HCT116 (cell line): ENCODE results near the gene DDX28. TPM values are rescaled to one million over a fixed set of nuclear protein-coding genes. Genes with fewer than 3 reads are reported as not detected.
"Not testable (repeated sequence)": the region's sequence is repeated elsewhere in the genome, so short reads cannot be mapped to it uniquely, and the experiment has no call there.

Experiments
- ATAC-seq: fragments of 200-7000 bp; cut with Tn5 transposase; 2 replicates; pipeline ENCODE4 v1.9.1; 2020; ENCODE audit warnings: mild to moderate bottlenecking, moderate library complexity
- BruUV-seq: library from RNA; stranded (reverse); fragments of 400-500 nt; replicated peaks from 2 replicates; lab custom pipeline; 2021; lab: Mats Ljungman, UMichigan
- CTCF ChIA-PET: fragments of 300-600 bp; sonication (Branson Sonifier 250); formaldehyde crosslinking; loops from one replicate; lab custom pipeline; 2021; ENCODE audit warnings: antibody characterized with exemption; lab: Charles Lee
- POLR2A ChIA-PET: fragments of 300-600, 350-600 bp; sonication (Branson Sonifier 250); formaldehyde crosslinking; loops from one replicate; lab custom pipeline; 2021; ENCODE audit warnings: antibody characterized with exemption; lab: Charles Lee
- RAD21 ChIA-PET, 2 experiments: fragments of 300-600 bp; sonication (Branson Sonifier 250); formaldehyde crosslinking; loops; one replicate each; lab custom pipeline; 2023; ENCODE audit warnings: low total read pairs in 2 of 2; ENCODE audit not compliant: uncharacterized antibody in 2 of 2, unreplicated experiment in 2 of 2, low non-redundant PET in 1 of 2; lab: Charles Lee
- DNase-seq: peaks from one replicate; pipeline ENCODE4 v3.0.0-alpha.2; 2010; ENCODE audit warnings: low read depth, low spot score
- H2AFZ ChIP-seq: fragments of 200-600 bp; shearing (Covaris generic), sonication (generic); 2 replicates; pipeline ENCODE4 v1.6.1; 2017; ENCODE audit warnings: low read depth, mixed run types, mixed read lengths, antibody characterized with exemption, low read length; ENCODE audit not compliant: poor library complexity, severe bottlenecking
- H3K27ac ChIP-seq: 2 replicates; pipeline ENCODE4 v1.5.1; 2012; ENCODE audit warnings: low read depth, low read length
- H3K27me3 ChIP-seq: fragments of 200-600 bp; sonication (generic); 2 replicates; pipeline ENCODE4 v1.6.1; 2016; ENCODE audit warnings: mixed run types, low read length, mixed read lengths; ENCODE audit not compliant: insufficient read depth
- H3K36me3 ChIP-seq, 2 experiments: fragments of 200-500 bp in 1 of 2; fragments of 200-600 bp in 1 of 2; sonication (Bioruptor generic) in 1 of 2; sonication (generic) in 1 of 2; 2 replicates each; pipeline versions ENCODE4 v1.5.1 to v1.6.1; 2014 to 2016; ENCODE audit warnings: low read length in 2 of 2, inconsistent platforms in 1 of 2, mixed read lengths in 1 of 2, mixed run types in 1 of 2; ENCODE audit not compliant: insufficient read depth in 2 of 2, control insufficient read depth in 1 of 2
- H3K4me1 ChIP-seq, 2 experiments: fragments of 200-600 bp in 1 of 2; sonication (generic) in 1 of 2; 2 replicates each; pipeline versions ENCODE4 v1.5.1 to v1.6.1; 2012 to 2017; ENCODE audit warnings: low read length in 2 of 2, inconsistent platforms in 1 of 2, mild to moderate bottlenecking in 1 of 2, mixed read lengths in 1 of 2, mixed run types in 1 of 2, moderate library complexity in 1 of 2; ENCODE audit not compliant: insufficient read depth in 2 of 2, control insufficient read depth in 1 of 2
- H3K4me2 ChIP-seq: fragments of 200-600 bp; sonication (generic); 2 replicates; pipeline ENCODE4 v1.6.1; 2017; ENCODE audit warnings: mixed run types, low read length, mixed read lengths
- H3K4me3 ChIP-seq, 2 experiments: fragments of 200-600 bp in 1 of 2; sonication (generic) in 1 of 2; replicated peaks in 1 of 2; 2 replicates each; pipeline ENCODE4 v1.5.1; 2011 to 2016; ENCODE audit warnings: low read length in 2 of 2, control low read depth in 1 of 2, low read depth in 1 of 2, mild to moderate bottlenecking in 1 of 2, mixed read lengths in 1 of 2, mixed run types in 1 of 2
- H3K79me2 ChIP-seq: fragments of 200-600 bp; sonication (generic); 2 replicates; pipeline ENCODE4 v1.6.1; 2017; ENCODE audit warnings: mild to moderate bottlenecking, mixed run types, low read length, moderate library complexity, mixed read lengths; ENCODE audit not compliant: insufficient read depth
- H3K9ac ChIP-seq: fragments of 200-600 bp; sonication (generic); 2 replicates; pipeline ENCODE4 v1.6.1; 2016; ENCODE audit warnings: low read length, mixed read lengths
- H3K9me2 ChIP-seq: fragments of 200-600 bp; sonication (generic), shearing (Covaris generic); 2 replicates; pipeline ENCODE4 v1.6.1; 2017; ENCODE audit warnings: mixed run types, mild to moderate bottlenecking, moderate library complexity; ENCODE audit not compliant: insufficient read depth
- H3K9me3 ChIP-seq, 2 experiments: fragments of 200-500 bp in 1 of 2; fragments of 200-600 bp in 1 of 2; sonication (Bioruptor generic) in 1 of 2; sonication (generic) in 1 of 2; 2 replicates each; pipeline ENCODE4 v1.6.1; 2014 to 2017; ENCODE audit warnings: low read length in 2 of 2, mixed read lengths in 2 of 2, inconsistent platforms in 1 of 2, low read depth in 1 of 2, mild to moderate bottlenecking in 1 of 2, mixed run types in 1 of 2, moderate library complexity in 1 of 2; ENCODE audit not compliant: control insufficient read depth in 1 of 2, insufficient read depth in 1 of 2
- H4K20me1 ChIP-seq: fragments of 200-600 bp; sonication (generic), shearing (Covaris generic); 2 replicates; pipeline ENCODE4 v1.6.1; 2017; ENCODE audit warnings: mixed run types, mild to moderate bottlenecking, moderate library complexity; ENCODE audit not compliant: insufficient read depth
- EGR1 ChIP-seq: IDR thresholded peaks from 2 replicates; pipeline ENCODE4 v1.6.1; 2012; ENCODE audit warnings: low read depth
- EZH2 ChIP-seq: fragments of 200-600 bp; sonication (generic); IDR thresholded peaks from 2 replicates; pipeline ENCODE4 v1.6.1; 2017; ENCODE audit warnings: antibody characterized with exemption, mixed run types
- EZH2phosphoT487 ChIP-seq: fragments of 200-600 bp; IDR thresholded peaks from 2 replicates; pipeline ENCODE4 v1.6.1; 2018; ENCODE audit warnings: antibody characterized with exemption, borderline replicate concordance
- MAX ChIP-seq: IDR thresholded peaks from 2 replicates; pipeline ENCODE4 v1.6.1; 2012
- POLR2AphosphoS5 ChIP-seq: IDR thresholded peaks from 2 replicates; pipeline ENCODE4 v1.6.1; 2011; ENCODE audit warnings: mild to moderate bottlenecking, low read depth, low read length, moderate library complexity
- RAD21 ChIP-seq: IDR thresholded peaks from 2 replicates; pipeline ENCODE4 v1.6.1; 2012; ENCODE audit warnings: low read depth, mild to moderate bottlenecking
- TCF7L2 ChIP-seq: IDR thresholded peaks from 2 replicates; pipeline ENCODE4 v1.7.0; 2011; ENCODE audit warnings: borderline replicate concordance, inconsistent platforms; ENCODE audit not compliant: insufficient read depth, insufficient read length; ENCODE audit errors: extremely low read depth
- YY1 ChIP-seq: IDR thresholded peaks from 2 replicates; pipeline ENCODE4 v1.6.1; 2011; ENCODE audit warnings: low read length, low read depth, moderate library complexity, mild to moderate bottlenecking; ENCODE audit not compliant: insufficient replicate concordance; ENCODE audit errors: extremely low read depth
- ZBTB33 ChIP-seq: IDR thresholded peaks from 2 replicates; pipeline ENCODE4 v1.6.1; 2011; ENCODE audit warnings: mild to moderate bottlenecking, low read length, moderate library complexity; ENCODE audit not compliant: insufficient replicate concordance; ENCODE audit errors: extremely low read depth
- ZFX ChIP-seq: fragments of 450-650 bp; IDR thresholded peaks from 2 replicates; pipeline ENCODE4 v1.6.1; 2017
- intact Hi-C: fragments of 100-400 bp; cut with micrococcal nuclease; formaldehyde crosslinking; loops from 2 replicates; pipeline ENCODE4 v1.10.0; 2022
- total RNA-seq: library from RNA; stranded (reverse); gene quantifications from one replicate; pipeline ENCODE4 v1.2.1, GENCODE V29; 2021; ENCODE audit not compliant: unreplicated experiment
- TF ChIP-seq, protein P1 (sequence below), 3 experiments: fragments of 200-600 bp in 1 of 3; sonication (generic) in 1 of 3; IDR thresholded peaks in 2 of 3; conservative IDR thresholded peaks in 1 of 3; 2 replicates each; pipeline ENCODE4 v1.5.1; 2012 to 2017; ENCODE audit warnings: low read depth in 2 of 3, low read length in 2 of 3, antibody characterized with exemption in 1 of 3, borderline replicate concordance in 1 of 3, control low read depth in 1 of 3, mild to moderate bottlenecking in 1 of 3, mixed read lengths in 1 of 3, mixed run types in 1 of 3, moderate library complexity in 1 of 3; ENCODE audit not compliant: insufficient read depth in 1 of 3

Gene DDX28
- total RNA-seq, 1 experiment from 2014 or later = 13.8 TPM

GRCh38 chr16:67994040-67994408 lies 29.0 kb downstream of the DDX28 start:
- DNase-seq, H3K9me3 ChIP-seq, H3K27me3 ChIP-seq, RAD21 ChIA-PET, H4K20me1 ChIP-seq, H3K4me3 ChIP-seq, intact Hi-C loops, H2AFZ ChIP-seq, H3K9me2 ChIP-seq, BruUV-seq, POLR2A ChIA-PET, H3K79me2 ChIP-seq, ATAC-seq, H3K36me3 ChIP-seq: not testable (repeated sequence)
- CTCF ChIA-PET = interaction anchor here (1.0 kb wide), 1 partner anchor 47 kb away, joined by 3 read pairs; no protein-coding TSS in a partner anchor
- peak overlapping the region; percentile 76; the same call in 1 of the 2 replicates for H3K4me2 ChIP-seq
- H3K4me1 ChIP-seq = peaks cover 5 to 20% of the 10 kb centered on the region in 2 experiments; a peak in 3 of 4 replicates
- H3K27ac ChIP-seq = peak overlapping the region; percentile 48; the same call in 1 of the 2 replicates
- H3K9ac ChIP-seq = peak overlapping the region; percentile 65

DNA sequence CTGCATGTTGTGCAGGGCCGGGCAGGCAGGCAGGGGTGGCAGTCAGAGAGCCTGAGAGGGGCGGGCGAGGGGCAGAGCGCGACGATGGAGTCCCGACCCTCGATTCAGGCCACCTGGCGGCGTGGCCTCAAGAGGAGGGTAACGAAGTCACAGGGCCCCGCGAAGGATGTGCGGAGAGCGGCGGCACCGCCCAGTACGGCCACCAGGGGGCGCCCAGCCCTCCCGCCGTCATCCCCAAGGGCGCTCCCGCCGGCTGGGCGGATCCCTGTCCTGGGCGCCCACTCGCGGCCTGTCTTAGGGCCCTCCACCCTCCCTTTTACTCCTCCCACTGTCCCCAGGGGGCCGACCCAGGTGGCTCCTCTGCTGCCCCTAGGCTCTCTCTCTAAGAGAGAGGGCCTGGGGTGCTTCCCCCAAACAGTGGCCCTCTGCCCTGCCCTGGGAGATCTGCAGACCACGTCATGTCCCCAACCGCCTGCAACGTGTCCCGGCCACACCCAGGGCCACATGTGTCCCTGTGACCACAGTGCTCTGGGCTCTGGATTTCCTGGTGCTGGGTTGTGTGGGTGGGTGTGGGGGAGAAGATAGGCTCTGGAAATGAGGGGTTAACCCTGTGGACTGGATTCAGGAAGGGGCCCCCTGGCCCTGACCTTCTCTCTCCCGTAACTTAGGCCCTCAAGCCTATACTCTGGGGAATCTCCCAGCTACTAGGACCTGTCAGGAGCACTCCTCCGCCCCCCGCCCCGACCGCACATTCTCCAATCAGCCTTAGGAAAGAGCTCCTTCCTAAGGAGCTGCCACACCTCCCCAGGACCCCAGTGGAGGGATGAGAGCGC lies 29.6 kb downstream of the DDX28 start:
- no peaks in the 10 kb centered on the region for H3K79me2 ChIP-seq
- peak overlapping the region; percentile 65 for H3K9ac ChIP-seq
- peak overlapping the region; percentile 86 for H2AFZ ChIP-seq
- ATAC-seq (peak; percentile 97), DNase-seq (peak; percentile 63)
- H3K4me1 ChIP-seq = peaks cover 5 to 20% of the 10 kb centered on the region in 2 experiments; a peak in 3 of 4 replicates
- intact Hi-C loops = loop anchor here (1.0 kb wide), 3 partner anchors 47 to 236 kb away; no protein-coding TSS in a partner anchor
- ChIA-PET RAD21 (no interaction called here), POLR2A (no interaction called here), CTCF (interaction anchor here (1.0 kb wide), 1 partner anchor 48 kb away, joined by 3 read pairs; no protein-coding TSS in a partner anchor)
- no peaks in the 10 kb centered on the region for H3K36me3 ChIP-seq
- H3K9me3 ChIP-seq = no peaks in the 10 kb centered on the region
- peak; percentile 43; the same call in 1 of the 2 replicates for TF ChIP-seq EGR1
- peak; percentile 39; the same call in 1 of the 2 replicates for TF ChIP-seq ZFX
- no peak for TF ChIP-seq EZH2phosphoT487
- TF ChIP-seq POLR2AphosphoS5 = peak; percentile 35
- no peak for TF ChIP-seq ZBTB33
- TF ChIP-seq MAX = peak; percentile 66; the same call in 1 of the 2 replicates
- peak; percentile 17 for TF ChIP-seq TCF7L2
- TF ChIP-seq, protein P1, sequence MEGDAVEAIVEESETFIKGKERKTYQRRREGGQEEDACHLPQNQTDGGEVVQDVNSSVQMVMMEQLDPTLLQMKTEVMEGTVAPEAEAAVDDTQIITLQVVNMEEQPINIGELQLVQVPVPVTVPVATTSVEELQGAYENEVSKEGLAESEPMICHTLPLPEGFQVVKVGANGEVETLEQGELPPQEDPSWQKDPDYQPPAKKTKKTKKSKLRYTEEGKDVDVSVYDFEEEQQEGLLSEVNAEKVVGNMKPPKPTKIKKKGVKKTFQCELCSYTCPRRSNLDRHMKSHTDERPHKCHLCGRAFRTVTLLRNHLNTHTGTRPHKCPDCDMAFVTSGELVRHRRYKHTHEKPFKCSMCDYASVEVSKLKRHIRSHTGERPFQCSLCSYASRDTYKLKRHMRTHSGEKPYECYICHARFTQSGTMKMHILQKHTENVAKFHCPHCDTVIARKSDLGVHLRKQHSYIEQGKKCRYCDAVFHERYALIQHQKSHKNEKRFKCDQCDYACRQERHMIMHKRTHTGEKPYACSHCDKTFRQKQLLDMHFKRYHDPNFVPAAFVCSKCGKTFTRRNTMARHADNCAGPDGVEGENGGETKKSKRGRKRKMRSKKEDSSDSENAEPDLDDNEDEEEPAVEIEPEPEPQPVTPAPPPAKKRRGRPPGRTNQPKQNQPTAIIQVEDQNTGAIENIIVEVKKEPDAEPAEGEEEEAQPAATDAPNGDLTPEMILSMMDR (IDR thresholded peaks at IDR 0.05 in 2 of 3, conservative IDR thresholded peaks at IDR 0.05 in 1 of 3; ENCODE audit: borderline replicate concordance in 1 of 3, insufficient read depth in 1 of 3, low read depth in 2 of 3, low read length in 2 of 3) = peak; percentile 86 to 96 (median 96)
- TF ChIP-seq EZH2 = no peak
- peak; percentile 23 for TF ChIP-seq YY1
- peak; percentile 78 for TF ChIP-seq RAD21
- H3K9me2 ChIP-seq = no peaks in the 10 kb centered on the region
- no TSS peak for BruUV-seq
- H3K27me3 ChIP-seq = no peaks in the 10 kb centered on the region
- H3K27ac ChIP-seq = peak overlapping the region; percentile 48; the same call in 1 of the 2 replicates
- peak overlapping the region; percentile 76 for H3K4me2 ChIP-seq
- H4K20me1 ChIP-seq = no peaks in the 10 kb centered on the region
- H3K4me3 ChIP-seq = peak overlapping the region in 1 of 2 experiments; percentile 39; a peak in 2 of 4 replicates
